Stimulated activated CD8-positive, alpha-beta memory T cell treated with anti-CD3 and anti-CD28 coated beads, Interleukin-7, amount 100 ng/mL, for 1 hour (primary cell): Measurements from ENCODE around the gene MTHFD1.
"Not testable (repeated sequence)": the region's sequence is repeated elsewhere in the genome, so short reads cannot be mapped to it uniquely, and the experiment has no call there.

Experiments
- DNase-seq, 2 donors: peaks; one replicate each; pipeline ENCODE4 v3.0.0-alpha.2; 2020; ENCODE audit warnings: low read depth in 2 of 2

Gene MTHFD1

DNA sequence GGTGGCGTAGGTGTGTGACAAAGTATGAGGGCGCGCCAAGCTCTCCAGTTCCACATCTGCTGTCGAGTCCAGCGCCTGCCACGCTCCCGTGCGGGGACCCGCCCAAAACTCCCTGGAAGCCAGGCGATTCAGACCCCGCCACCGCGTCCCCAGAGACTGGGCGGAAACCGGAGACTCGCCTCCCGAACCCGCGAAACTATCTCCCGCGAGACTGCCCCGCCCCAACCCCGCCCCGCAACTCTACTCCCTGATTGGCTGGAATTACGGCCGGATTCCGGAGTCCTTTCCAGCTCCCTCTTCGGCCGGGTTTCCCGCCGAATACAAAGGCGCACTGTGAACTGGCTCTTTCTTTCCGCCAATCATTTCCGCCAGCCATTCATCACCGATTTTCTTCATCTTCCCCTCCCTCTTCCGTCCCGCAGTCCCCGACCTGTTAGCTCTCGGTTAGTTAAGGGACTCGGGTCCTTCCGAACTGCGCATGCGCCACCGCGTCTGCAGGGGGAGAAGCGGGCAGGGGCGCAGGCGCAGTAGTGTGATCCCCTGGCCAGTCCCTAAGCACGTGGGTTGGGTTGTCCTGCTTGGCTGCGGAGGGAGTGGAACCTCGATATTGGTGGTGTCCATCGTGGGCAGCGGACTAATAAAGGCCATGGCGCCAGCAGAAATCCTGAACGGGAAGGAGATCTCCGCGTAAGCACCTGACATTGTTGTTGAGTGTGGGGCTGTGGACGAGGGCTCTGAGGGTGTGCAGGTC is at the start of gene MTHFD1:
MTHFD1 (plus strand) TSS at position 572 of the 751 bp plus-strand sequence; CDS start at position 647, 75 bp downstream.
- peak; percentile 89 to 92 for DNase-seq

DNA sequence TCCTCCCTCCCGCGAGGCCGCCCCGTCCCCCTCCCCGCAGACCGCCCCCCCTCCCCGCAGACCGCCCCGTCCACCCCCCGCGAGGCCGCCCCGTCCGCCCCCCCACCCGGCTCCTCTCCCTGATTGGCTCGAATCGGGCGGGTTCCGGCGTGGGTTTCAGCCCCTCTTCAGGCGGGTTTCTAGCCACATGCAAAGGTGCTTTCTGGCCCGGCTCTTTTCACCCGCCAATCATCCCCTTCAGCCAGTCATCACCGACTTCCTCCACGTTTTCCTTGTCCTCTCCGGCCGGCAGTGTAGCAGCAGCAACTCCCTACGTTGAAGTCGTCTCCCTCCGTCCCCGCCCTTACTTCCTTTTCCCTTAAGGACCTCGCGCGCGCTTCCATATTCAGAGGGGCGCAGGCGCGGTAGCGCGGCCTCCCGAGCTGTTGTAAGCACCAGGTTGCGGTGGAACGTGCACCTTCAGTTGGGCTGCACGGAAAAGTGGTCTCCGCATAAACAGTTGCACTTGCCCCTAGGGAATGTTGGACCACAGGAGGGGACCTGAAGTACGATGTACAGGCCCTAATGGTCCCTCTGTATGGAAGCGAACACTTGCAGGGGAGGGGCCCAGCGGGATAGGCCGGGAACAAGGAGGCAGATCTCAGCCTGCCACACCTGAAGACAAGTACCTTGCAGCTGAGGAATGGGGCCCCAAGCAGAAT is 49.4 kb upstream of the MTHFD1 start:
- DNase-seq, result peak; percentile 64

DNA sequence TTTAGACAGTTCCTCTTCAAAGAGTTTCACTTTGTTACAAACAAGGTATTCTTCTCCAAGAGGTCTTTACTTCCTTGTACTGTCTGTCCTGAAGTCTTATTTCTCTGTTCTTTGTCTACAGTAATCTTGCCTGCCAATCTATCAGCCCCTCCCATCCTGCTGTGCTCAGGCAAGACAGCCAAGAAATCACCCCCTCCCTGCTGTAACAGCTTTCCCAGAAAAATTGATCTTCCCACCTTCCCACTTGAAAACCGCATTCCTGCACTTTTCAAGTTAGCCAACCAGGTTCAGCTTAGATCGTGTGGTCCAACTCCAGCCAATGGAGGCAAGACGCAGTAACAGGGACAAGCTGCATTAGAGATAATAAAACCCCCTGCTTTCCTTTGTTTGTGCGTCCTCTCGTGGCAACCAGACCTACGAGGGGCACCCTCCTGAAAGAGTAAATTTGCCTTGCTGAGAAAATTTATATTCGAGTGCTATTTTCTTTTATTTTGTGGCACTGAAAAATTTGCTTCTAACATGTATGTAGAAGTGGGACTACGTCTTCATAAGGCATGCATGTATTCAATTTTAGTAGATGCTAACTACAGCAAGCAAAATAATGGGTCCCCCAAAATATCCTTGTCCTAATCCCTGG is 47.5 kb upstream of the MTHFD1 start:
- no peak for DNase-seq

DNA sequence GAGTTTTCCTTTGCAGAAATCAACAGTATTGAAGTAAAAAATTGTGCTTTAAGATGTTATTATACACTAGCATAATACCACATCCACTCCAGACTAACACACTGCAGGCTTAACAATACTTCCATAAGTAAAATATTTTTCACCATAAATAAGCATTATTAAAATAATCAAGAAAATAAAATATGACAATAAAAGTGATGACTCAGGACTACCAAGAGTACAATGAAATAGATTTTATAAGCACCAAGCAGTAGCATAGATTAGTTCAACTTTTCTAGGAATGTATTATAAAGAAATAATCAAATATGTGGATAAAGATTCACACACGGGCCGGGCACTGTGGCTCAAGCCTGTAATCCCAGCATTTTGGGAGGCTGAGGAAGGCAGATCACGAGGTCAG is 40.4 kb upstream of the MTHFD1 start:
- no peak for DNase-seq

DNA sequence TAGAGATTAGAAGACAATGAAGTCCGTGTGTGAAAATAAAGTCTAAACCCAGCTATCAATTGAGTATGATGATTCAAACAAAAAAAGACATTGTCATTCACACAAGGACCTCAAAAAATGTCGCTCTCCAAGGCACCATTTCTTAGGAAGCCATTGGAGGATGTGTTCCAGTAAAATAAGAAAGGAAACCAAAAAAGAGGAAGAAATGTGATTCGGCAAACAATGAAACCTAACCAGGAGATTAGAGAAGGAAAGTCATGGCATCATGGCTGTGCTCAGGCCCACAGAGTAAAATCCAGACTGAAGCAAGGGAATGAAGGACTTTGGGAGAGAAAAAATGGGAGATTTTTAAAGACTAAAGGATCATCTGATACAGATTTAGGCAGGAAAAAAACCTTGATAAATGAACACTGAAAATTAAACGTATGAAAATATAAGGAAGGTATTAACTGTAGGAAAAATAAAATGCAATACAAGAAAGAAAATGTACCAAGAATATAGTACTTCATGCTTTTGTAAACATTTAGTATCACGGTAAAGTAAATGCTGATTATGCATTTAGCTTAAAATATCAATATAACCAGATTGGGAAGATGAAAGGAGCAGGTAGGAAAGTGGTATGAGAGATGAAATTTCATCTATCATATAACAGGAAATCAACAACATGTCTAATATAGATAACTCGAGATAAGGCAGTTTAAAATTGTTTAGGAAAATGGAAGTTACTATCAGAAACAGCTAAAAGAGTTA is 38.2 kb upstream of the MTHFD1 start:
- no peak for DNase-seq

DNA sequence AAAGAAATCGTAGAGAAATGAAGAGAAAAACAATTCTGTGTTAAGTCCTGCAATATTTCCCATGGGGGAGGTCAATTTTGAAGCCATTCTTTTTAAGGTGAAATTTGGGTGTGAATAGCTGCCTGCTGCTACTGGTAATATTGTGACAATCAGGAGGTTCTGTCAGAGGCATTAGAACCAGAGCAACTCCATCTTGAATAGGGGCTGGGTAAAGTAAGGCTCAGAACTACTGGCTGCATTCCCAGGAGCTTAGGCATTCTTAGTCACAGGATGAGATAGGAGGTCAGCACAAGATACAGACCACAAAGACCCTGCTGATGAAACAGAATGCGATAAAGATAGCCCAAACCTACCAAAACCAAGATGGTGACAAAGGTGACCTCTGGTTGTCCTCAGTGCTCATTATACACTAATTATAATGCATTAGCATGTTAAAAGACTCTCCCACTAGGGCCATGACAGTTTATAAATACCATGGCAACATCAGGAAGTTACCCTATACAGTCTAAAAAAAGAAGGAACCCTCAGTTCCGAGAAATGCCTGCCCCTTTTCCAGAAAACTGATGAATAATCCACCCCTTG is 24.8 kb upstream of the MTHFD1 start:
- no peak for DNase-seq

DNA sequence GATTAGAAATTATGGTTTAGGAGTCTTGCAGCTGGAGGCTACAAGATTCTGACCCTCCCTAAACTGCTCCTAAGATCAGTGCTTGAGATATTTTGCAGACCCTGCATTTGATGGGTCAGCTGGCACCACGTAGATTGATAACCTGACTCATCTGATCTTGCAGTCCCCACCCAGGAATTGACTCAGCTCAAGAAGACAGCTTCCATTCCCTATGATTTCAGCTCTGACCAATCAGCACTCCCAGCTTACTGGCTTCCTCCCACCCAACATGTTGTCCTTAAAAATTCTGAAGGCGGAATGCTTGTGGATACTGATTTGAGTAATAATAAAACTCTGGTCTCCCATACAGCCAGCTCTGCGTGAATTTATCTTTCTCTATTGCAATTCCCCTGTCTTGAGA is 23.2 kb upstream of the MTHFD1 start:
- DNase-seq, result no peak

DNA sequence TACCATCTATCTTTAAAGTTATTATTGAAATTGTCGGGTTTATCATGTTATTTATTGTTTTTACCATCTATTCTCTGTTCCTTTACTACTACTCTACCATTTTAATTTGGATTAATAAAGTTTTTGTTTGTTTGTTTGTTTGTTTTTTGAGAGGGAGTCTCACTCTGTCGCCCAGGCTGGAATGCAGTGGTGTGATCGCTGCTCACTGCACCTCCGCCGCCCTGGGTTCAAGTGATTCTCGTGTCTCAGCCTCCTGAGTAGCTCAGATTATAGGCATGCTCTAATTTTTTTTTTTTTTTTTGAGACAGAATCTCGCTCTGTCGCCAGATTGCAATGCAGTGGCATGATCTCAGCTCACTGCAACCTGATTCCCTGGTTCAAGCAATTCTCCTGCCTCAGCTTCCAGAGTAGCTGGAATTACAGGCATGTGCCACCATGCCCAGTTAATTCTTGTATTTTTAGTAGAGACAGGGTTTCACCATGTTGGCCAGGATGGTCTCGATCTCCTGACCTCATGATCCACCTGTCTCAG is 22.7 kb upstream of the MTHFD1 start:
- not testable (repeated sequence) for DNase-seq

DNA sequence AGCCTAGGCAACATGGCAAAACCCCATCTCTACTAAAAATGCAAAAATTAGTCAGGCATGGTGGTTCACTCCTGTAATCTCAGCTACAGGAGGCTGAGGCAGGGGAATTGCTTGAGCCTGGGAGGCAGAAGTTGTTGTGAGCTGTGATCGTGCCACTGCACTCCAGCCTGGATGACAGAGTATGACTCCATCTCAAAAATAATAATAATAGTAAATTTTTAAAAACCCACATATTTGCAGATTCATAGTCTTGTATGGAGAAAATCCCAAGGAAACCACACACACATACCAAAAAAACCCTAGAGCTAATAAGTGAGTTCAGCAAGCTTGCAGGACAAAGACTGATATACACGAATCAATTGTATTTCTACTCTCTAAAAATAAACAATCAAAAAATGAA is 19.0 kb upstream of the MTHFD1 start:
- no peak for DNase-seq

DNA sequence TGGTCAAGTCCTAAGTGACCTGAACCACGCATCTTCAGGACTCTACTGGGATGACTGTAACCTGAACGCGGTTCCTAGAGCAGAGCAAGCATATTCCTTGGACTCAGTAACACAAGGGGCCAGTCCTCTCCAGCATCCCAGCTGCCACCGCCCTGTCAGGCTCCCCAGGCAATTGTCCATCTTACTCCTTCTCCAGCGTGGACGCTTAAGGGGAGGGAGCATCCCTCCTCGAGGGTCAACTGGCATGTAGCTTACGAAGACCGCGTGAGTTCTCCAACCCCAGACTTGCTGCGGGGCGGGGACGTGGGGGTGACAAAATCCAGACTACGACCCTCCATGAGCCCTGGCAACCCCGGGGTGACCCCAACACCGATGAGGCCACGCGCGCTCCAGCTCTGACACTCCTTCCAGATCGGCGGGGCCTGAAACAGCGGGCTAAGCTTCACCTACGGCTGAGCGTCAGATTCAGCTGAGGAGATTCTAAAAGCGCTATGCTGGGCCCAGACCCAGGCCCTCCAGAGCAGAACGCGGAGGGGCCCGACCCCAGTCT is 846 bp upstream of the MTHFD1 start:
- no peak for DNase-seq

DNA sequence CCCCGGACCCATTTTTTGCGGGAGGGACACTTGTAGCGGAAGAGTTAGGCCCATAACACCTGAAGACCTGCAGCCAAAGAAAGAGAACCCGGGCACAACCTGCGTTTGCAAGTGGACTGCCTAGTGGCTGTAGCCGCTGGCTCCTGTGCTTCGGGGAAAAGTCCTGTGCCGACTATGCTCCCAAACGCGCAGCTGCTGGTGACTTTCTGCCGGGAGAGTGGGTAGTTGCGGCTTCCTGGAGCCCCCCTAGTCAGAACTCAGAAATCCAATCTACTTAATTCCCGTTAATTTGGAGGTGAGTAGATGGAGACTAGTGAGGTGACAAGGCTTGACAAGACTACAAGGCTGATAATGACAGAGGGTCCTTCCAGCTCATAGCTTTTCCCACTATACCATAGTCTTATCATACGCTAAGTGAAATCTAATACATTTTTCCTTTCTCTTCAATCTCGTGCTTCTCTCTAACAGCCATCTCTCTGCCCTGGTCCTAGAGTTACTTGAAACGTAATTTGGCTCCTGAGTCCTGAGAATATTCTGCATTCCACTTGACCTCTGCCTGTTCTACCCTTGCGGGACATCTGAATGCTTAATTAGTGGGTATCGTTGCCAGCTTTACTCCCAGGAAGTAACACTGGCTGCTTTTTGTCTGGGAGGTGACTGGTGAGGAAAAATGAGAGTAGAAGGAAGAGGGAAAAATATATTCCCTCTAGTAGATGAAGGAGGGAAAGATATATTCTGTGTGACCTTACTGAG is 556 bp downstream of the MTHFD1 start:
- peak in 1 of 2 donors; percentile 10 for DNase-seq

DNA sequence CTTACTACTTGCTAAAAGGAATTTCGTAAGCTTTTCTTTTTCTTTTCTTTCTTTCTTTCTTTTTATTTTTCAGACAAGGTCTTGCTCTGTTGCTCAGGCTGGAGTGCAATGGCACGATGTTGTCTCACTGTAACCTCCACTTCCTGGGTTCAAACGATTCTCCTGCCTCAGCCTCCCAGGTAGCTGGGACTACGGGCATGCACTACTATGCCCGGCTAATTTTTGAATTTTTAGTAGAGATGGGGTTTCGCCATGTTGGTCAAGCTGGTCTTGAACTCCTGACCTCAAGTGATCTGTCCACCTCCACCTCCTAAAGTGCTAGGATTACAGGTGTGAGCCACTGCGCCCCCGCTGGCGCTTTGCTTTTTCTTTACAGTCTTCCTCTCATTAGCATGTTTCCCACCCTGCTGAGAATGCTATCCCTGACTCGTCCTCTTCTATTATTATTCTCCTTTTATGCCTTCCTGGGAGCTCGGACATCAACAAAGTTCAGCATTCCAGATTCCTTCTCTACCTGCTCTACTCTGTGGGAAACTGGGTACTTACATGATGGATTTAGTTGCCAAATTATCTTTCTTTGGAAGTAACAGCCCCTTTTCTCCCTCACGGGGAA is 3.1 kb downstream of the MTHFD1 start:
- no peak for DNase-seq

DNA sequence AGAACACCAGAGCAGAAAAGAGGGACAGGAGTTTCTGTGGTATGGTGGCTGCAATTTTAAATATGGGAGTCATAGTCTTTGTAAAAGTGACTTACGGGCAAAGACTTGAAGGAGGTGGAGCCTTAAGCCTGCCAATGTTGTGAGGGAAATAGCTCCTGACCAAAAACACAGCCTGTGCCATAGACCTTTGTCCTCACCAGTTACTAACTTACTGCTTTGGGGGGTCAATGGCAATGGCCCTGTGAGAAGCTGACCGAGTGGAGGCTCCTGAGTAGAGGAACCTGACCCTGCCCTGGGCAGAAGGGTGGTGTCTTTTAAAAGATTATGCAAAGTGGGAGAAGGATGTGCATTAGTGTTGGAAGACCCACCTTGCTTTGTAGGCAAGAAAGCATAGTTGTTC is 3.8 kb downstream of the MTHFD1 start:
- DNase-seq, result no peak

DNA sequence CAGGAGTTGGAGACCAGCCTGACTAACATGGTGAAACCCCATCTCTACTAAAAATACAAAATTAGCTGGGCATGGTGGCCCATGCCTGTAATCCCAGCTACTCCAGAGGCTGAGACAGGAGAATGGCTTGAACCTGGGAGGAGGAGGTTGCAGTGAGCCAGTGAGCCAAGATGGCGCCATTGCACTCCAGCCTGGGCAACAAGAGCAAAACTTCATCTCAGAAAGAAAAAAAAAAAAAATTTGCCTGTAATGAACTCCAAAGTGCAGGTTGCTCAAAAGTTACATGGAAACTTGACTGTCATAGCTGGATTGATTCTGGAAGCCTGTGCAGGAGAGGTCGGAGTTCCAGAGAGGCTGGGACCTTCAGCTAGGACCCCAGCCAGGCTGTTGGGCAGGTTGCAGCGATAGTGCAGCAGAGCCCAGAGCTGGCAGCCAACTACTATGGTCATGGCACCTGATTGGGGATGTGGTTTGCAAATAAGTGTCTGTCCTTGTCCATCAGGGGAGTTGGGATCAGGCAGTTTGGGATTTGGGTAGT is 5.1 kb downstream of the MTHFD1 start:
- not testable (repeated sequence) for DNase-seq

DNA sequence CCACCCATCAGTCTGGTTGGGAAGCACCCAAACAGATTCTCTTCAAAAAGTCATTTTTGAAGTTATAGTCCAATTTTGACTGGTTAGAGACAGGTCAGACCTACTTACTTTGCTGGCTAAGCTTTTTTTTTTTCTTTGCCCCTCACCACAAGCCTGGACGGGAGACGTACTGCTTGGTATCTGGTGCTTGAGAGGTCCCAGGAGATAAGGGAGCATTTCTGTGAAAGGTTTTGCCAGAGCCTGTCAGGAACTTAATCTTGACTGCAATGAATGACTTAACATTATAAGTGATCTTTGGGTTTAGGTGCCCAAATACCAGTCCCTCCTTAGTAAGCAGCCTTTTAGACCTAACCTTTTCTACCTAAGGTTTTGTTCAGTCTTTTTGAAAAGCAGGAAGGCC is 6.3 kb downstream of the MTHFD1 start:
- no peak for DNase-seq

DNA sequence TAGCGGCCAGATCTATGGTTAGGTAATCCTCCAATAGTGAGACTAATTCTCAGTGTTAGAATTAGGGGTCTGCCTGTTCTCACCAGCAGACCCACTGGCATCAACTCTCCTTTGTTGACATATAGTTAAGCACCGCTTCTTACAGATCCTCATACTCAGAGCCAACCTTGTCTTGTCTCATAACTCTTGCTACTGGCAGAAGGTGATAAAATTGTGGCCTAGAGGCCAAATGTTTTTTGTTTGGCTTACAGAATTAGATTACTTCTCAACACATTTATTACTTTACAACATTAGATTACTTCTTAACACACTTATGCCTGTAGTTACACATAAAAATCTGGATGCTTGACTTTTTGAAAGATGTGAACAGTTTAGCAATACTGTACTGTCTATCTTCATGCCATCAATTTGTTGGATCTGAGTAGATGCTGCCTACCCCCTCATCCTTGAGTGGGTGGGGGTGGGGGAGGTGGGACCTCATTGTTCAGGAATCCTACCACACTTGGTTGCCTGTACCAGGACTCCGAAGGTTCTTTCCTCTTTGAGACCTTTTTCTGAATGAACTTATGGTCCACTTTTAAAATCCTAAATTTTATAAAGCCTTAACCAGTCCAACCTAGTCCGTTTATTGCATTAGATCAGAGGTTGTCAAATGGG is 7.0 kb downstream of the MTHFD1 start:
- no peak for DNase-seq

DNA sequence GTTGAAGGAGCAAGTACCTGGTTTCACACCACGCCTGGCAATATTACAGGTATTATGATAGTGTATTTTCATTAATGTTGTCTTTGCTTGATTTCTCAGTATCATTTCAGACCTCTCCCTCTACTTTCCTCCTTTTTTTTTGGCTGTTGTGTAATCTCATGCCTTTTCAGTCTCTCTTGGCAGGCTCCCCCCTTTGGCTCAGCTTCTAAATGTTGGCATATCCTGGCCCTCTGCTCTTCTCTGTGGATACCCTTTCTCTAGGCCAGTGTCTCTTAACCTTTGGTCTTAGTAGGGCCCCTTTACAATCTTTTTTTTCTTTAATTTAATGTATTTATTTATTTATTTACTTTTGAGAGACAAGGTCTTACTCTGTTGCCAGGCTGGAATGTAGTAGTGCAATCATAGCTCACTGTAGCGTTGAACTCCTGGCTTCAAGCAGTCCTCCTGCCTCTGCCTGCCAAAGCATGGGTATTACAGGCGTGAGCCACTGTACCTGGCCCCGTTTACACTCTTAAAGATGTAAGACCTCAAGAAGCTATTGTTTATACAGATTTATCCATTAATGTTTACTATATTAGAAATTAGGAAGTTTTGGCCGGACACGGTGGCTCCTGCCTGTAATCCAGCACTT is 12.8 kb downstream of the MTHFD1 start:
- DNase-seq, result no peak

DNA sequence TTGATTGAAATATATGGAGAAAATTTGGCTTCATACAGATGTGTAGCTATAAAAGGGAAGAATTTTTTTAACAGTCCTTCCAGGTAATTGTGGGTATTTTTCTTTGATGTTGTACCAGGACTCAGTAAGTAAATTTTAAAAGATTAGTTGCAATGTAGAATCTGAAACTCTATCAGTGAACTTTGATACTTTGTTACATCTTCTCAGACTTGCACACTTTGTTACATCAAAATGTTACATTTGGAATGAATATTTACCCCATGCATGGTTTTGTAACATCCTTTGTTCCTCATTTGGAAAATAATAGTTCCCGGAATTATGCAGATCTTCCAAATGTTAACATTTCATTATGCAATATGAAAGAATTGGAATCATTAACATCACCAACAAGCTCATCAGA is 13.8 kb downstream of the MTHFD1 start:
- no peak for DNase-seq

DNA sequence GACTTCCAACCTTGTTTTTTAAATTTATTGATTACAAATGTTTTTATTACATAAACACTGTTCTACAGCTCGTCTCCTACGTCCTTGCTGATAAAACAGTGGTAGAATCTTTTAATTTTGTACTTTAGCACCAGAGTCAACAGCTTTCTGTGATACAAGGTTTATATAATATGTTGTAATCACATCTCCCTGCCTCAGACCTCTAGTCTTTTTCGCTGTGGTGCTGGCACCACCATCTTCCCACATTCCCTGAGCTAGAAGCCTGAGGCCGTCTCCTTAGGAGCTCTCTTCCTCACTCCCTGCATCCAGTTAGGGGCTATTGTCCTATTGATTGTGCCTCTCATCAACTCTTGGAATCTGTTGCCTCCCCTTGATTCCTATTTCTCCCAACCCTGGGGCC is 17.1 kb downstream of the MTHFD1 start:
- no peak for DNase-seq
